Mucosa of gallbladder (tissue), 1 donor: ENCODE results near the gene LUC7L2. TPM values are rescaled to one million over a fixed set of nuclear protein-coding genes. Genes with fewer than 3 reads are reported as not detected.
"Not testable (repeated sequence)": the region's sequence is repeated elsewhere in the genome, so short reads cannot be mapped to it uniquely, and the experiment has no call there.

Source experiments
- DNase-seq: peaks from one replicate; pipeline ENCODE4 v3.0.0-alpha.2; 2020; ENCODE audit warnings: low spot score
- total RNA-seq: library from RNA; stranded (reverse); gene quantifications from one replicate; pipeline ENCODE4 v1.2.1, GENCODE V29; 2021
- donor health status: DM: no; HTN: no; CAD: no.

The LUC7L2 gene
- total RNA-seq, 1 donor from 2014 or later, result 101 TPM

DNA sequence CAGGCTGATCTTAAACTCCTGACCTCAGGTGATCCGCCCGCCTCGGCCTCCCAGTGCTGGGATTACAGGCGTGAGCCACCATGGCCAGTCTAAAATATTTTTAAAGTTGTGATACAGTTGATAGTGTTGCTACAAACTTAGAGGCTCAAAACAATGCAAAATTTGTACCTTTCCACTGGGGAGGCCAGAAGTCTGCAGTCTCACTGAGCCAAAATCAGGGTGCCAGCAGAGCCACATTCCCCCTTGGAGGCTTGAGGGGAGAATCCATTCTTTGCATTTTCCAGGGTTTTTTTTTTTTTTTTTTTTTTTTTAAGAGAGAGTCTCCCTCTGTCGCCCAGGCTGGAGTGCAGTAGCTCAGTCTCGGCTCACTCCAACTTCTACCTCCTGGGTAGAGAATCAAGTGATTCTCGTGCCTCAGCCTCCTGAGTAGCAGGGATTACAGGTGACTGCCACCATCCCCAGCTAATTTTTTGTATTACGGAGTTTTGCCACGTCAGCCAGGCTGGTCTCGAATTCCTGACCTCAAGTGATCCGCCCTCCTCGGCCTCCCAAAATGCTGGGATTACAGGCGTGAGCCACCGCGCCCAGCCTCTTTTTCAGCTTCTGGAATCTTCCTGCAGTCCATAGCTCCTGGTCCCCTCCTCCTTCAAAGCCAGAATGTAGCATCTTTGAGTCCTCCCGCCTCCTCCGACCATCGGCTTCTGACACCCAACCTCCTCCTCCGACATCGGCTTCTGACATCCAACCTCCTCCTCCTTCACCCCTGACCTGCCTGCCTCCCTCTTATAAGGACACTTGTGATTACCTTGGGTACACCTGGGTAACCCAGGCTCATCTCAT, 86.6 kb downstream of the LUC7L2 start:
- no peak for DNase-seq

DNA sequence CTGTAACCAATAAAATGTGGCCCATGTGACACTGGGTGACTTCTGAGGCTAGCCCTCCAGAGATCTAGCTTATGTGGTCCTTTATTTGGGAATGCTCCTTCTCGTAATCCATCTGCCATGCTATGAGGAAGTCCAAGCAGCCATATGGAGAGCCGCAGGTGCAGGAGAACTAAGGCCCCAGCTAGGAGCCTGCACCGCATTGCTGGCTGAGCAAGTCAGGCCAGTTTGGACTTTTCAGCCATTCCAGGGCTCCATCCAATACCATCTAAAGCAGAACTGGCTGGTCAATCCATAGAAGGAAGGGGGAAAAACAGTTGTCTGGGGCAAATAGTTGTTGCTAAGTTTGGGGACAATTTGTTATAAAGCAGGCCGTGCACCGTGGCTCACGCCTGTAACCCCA, 91.2 kb downstream of the LUC7L2 start:
- DNase-seq, result no peak

DNA sequence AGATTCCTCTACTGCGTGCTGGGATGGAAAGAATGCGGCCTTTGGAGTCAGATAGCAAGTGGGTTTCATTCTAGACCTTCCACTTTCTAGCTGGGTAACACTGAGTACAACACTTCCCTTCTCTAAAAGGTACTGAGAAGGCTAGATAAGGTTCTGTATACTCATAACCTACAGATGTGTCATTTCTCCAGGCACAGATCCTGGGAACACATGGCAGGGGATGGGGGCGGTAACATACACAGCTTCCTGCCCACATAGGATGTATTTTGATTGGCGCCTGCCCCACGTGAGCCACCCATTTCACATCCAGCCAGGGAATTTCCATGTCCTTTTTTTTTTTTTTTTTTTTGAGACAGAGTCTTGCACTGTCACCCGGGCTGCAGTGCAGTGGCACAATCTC, 91.9 kb downstream of the LUC7L2 start:
- DNase-seq, result no peak

DNA sequence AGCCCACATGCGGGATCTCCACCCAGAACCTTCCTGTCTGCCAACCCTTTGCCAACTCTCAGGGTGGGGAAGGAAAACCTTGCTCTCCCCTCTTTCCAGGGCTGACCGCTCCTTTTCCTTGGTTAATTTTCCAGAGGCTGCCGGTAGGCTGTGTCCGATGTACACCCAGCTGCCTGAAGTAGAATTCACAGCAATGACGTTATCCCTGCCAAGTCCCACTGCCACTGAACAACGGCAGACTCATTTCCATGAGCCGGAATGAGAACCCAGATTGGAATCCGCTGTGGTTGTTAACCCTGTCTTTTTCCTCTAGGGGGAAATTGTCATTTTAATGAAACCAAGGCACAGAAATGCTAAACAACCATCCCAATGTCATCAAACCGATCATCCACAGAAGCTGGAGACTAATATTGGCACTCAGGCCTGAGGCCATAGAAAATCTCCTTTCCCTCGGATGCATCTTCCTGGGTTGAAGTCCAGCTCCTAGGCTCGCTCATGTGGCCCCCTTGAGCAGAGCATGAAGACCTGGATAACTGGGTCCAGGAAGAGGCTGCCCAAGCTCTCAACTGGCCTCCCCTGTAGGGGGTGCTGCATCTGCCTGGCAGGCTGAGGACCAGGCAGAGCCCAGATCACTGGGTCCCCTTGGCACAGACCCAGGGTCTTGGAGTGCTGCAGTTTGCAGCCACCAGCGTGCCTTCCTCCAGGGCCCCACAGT, 93.4 kb downstream of the LUC7L2 start:
- no peak for DNase-seq

DNA sequence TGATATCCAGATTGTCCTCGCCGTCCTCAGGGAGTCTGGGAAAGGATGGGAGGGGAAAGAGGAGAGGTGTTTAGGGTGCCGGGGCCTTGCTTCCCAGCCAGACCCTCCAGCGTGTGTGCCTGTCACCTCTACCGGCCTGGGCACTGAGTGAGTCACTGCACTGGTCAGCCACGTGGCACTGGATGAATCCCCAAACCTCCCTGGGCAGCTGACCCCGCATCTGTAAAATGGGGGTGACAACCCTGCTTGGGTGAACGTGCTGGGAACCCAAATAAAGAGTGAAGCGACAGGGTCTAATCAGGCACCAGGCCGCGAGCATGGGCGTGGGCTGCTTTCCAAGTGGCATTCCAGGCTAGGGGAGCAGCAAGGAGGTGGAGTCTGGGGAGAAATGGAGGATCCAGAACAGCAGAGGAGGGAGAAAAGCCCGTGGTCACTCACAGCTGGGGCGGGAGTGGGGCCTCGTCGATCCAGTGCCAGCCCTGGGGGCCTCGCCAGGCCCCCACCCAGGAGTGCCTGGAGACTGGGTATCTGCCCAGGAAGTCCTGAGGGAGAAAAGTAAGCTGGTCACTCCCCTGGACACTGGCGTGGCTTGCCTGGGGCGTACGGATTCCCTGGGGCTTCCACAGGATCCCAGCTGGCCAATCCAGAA, 94.1 kb downstream of the LUC7L2 start:
- no peak for DNase-seq

DNA sequence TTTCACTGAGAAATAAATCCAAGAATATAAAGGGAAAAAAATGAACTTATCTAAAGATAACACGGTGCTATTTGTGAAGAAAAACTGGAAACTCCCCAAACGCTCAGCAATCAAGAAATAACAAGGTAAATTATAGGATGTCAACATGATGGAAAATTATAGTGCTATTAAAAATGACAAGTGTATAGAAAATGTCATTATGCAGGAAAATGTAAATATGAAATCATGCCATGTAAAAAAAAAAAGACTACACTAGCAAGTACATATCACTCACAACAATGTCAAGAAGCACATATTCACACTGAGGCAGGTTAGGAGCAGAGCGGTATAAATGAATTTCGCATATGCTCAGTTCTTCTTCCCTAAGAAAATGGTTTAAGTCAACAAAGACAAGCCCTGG, 96.1 kb downstream of the LUC7L2 start:
- DNase-seq, result no peak

DNA sequence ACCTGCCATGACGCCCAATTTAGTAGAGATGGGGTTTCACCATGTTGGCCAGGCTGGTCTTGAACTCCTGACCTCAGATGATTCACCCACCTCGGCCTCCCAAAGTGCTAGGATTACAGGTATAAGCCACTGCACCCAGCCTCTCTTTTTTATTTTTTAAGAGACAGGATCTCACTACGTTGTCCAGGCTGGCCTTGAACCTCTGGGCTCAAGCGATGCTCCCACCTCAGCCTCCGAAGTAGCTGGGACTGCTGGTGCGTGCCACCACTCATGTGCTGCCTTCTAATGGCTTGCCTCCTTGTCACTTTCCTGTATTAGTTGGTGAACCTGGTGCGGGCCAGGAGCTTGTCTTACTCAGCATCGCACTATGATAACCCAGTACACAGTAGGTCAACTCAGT, 96.8 kb downstream of the LUC7L2 start:
- DNase-seq, result no peak

GRCh38 chr7:139457153-139457946, 97.7 kb downstream of the LUC7L2 start:
- no peak for DNase-seq

DNA sequence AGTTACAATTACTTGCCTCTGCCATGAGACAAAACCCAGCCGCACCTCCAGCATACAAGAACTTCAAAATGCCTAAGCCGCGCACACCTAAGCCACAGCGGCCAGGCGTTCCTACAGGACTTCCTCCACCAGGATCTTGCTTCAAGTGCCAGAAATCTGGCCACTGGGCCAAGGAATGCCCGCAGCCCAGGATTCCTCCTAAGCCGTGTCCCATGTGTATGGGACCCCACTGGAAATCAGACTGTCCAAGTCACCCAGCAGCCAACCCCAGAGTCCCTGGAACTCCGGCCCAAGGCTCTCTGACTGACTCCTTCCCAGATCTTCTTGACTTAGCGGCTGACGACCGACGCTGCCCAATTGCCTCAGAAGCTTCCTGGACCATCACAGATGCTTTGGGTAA, 103.7 kb downstream of the LUC7L2 start:
- not testable (repeated sequence) for DNase-seq

DNA sequence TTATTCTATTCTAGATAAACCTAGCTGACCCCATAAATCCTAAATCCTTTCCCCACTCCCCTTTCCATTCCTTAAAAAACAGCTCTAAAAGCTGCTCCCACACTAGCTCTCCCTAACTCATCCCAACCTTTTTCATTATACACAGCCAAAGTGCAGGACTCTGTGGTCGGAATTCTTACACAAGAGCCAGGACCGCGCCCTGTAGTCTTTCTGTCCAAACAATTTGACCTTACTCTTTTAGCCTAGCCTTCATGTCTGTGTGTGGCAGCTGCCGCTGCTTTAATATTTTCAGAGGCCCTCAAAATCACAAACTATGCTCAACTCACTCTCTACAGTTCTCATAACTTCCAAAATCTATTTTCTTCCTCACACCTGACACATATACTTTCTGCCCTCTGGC, 104.8 kb downstream of the LUC7L2 start:
- not testable (repeated sequence) for DNase-seq

- DNase-seq, result not testable (repeated sequence)
Measured at GRCh38 chr7:139465072-139465471, 105.4 kb downstream of the LUC7L2 start.

GRCh38 chr7:139467729-139468128, 108.0 kb downstream of the LUC7L2 start:
- not testable (repeated sequence) for DNase-seq

- DNase-seq, result not testable (repeated sequence)
Measured at GRCh38 chr7:139468281-139468680, 108.6 kb downstream of the LUC7L2 start.

DNA sequence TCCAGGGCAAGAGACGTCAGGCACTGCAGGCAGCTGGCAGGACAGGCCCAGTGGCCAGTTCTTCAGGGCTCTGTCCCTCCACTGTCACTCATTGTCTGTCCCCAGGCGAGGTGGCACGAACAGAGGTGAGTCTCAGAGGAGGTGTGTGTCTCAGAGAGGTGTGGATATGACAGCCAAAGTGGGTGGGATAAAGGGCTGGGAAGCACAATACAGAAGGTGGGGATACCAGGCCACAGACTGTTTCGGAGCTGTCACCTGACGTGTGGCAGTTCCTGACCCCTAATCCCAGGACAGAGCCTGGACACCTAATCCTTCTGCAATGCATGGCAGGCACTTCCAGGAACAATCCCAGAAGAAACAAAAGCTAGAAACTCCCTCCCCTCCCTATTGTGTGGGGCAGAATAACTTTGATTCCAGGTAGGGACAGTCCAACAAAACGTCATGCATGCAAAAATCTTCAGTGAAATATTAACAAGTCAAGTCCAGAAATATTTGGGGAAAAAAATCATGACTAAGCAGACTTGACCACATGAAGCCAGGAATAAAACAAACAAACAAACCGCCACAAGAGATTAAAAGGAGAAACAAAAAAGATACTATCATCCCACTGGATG, 112.2 kb downstream of the LUC7L2 start:
- no peak for DNase-seq

Other genes with a start within 250 kb of the LUC7L2 start
- gene UBN2, start 128.7 kb upstream of the LUC7L2 start, total RNA-seq, result 20.4 TPM
- gene FMC1, start 18.6 kb upstream of the LUC7L2 start, total RNA-seq, result 18.2 TPM
- 0.23 TPM for gene KLRG2, start 123.8 kb downstream of the LUC7L2 start, total RNA-seq
- gene CLEC2L, start 163.8 kb downstream of the LUC7L2 start, total RNA-seq, result not detected